Nephron (organoid): ENCODE measurements around the gene CLCNKA.

Source experiments
- H3K27ac Mint-ChIP-seq, 3 experiments: 2 replicates each; pipeline ENCODE4 v1.8.0; 2020; ENCODE audit warnings: mixed read lengths in 3 of 3, mild to moderate bottlenecking in 2 of 3, moderate library complexity in 1 of 3
- H3K27me3 Mint-ChIP-seq: 2 replicates; pipeline ENCODE4 v1.8.0; 2021; ENCODE audit warnings: low read depth, mild to moderate bottlenecking, moderate library complexity, mixed read lengths
- H3K36me3 Mint-ChIP-seq: 2 replicates; pipeline ENCODE4 v1.8.0; 2020; ENCODE audit warnings: low read depth, mixed read lengths
- H3K4me1 Mint-ChIP-seq: 2 replicates; pipeline ENCODE4 v1.8.0; 2020; ENCODE audit warnings: mixed read lengths
- H3K4me3 Mint-ChIP-seq, 3 experiments: 2 replicates each; pipeline ENCODE4 v1.8.0; 2020; ENCODE audit warnings: mild to moderate bottlenecking in 3 of 3, mixed read lengths in 3 of 3, moderate library complexity in 2 of 3
- H3K9me3 Mint-ChIP-seq: 2 replicates; pipeline ENCODE4 v1.8.0; 2020; ENCODE audit warnings: mixed read lengths
- TF ChIP-seq, protein P1 (sequence below), 3 experiments: fragments of 200-600 bp; sonication (generic); IDR thresholded peaks; one replicate each; pipeline ENCODE4 v1.5.0; 2021; ENCODE audit warnings: antibody characterized with exemption in 3 of 3; ENCODE audit not compliant: unreplicated experiment in 3 of 3

The CLCNKA gene

DNA sequence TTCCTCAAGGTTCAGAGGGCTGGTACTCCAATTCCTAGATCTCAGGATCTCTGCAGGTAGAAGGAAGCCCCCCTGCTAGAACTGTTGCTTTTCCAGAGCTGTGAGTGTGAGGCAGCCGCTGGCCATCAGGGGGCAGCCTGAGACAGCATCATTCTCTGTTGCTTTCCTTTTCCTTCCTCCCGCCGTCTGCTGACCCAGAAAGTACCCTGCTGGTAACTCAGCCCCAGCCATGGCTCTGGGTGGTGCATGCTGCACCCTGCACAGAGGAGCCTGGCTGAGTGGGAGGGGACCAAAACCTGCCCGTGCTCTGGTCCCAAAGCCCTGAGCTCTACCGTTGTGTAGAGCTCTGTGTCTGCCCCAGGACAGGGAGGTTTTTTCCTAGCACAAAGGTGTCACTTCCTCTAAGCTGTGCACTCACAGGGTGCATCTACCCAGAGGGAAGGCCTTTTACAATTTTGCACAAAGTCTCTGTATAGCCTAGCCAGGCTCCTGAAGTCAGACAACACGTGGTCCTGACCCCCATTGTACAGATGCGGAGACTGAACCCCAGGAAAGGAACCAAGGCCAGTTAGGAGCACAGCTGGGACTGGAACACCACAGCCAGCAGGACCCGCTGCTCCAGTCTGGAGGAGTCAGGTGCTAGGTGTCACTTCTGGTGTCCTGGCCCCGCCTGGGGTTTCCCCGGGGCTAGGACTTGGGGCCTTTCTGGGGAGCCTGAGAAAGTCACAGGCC is 57.3 kb downstream of the CLCNKA start:
- H3K27me3 Mint-ChIP-seq: peaks cover 18% of the 10 kb centered on the region
- TF ChIP-seq, protein P1, sequence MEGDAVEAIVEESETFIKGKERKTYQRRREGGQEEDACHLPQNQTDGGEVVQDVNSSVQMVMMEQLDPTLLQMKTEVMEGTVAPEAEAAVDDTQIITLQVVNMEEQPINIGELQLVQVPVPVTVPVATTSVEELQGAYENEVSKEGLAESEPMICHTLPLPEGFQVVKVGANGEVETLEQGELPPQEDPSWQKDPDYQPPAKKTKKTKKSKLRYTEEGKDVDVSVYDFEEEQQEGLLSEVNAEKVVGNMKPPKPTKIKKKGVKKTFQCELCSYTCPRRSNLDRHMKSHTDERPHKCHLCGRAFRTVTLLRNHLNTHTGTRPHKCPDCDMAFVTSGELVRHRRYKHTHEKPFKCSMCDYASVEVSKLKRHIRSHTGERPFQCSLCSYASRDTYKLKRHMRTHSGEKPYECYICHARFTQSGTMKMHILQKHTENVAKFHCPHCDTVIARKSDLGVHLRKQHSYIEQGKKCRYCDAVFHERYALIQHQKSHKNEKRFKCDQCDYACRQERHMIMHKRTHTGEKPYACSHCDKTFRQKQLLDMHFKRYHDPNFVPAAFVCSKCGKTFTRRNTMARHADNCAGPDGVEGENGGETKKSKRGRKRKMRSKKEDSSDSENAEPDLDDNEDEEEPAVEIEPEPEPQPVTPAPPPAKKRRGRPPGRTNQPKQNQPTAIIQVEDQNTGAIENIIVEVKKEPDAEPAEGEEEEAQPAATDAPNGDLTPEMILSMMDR (IDR thresholded peaks at IDR 0.05; ENCODE audit: unreplicated experiment in 3 of 3): peak; percentile 87 to 94 (median 88)
- H3K9me3 Mint-ChIP-seq: peaks cover 3% of the 10 kb centered on the region
- no peaks in the 10 kb centered on the region for H3K36me3 Mint-ChIP-seq
- peaks cover 24% of the 10 kb centered on the region for H3K4me1 Mint-ChIP-seq
- H3K4me3 Mint-ChIP-seq: no peak overlapping the region
- H3K27ac Mint-ChIP-seq: peak overlapping the region in 2 of 3 experiments; percentile 65 to 74

DNA sequence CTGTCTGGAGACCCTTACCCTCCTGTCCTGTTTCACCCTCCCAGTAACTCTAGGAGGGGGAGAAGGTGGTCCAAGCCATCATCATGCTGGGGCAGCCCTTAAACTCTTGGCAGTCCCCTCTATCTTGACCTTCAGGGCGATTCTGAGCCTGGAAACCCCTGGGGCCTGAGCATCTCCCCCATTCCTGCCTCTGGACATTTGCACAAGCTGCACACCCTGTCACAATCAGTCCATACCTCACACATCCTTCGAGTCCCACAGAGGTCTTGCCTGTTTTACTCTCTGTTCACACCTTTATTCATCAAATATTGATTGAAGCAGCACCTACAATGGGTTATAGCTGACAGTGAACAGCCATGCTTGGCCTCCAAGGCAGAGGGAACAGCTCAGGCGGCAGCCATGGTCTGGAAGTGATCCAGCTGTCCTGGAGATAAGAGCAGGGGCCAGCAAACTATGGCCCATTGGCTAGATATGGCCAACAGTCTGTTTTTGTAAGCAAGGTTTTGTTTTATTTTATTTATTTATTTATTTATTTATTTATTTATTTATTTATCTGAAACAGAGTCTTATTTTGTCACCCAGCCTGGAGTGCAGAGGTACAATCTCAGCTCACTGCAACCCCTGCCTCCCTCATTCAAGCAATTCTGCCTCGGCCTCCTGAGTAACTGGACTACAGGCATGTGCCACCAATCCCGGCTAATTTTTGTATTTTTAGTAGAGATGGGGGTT is 58.8 kb downstream of the CLCNKA start:
- Mint-ChIP-seq H3K4me1 (peaks cover 18% of the 10 kb centered on the region), H3K9me3 (no peaks in the 10 kb centered on the region), H3K27ac (no peak overlapping the region), H3K27me3 (peaks cover 11% of the 10 kb centered on the region), H3K4me3 (no peak overlapping the region), H3K36me3 (no peaks in the 10 kb centered on the region)
- TF ChIP-seq, protein P1 (IDR thresholded peaks at IDR 0.05; ENCODE audit: unreplicated experiment in 3 of 3): no peak

DNA sequence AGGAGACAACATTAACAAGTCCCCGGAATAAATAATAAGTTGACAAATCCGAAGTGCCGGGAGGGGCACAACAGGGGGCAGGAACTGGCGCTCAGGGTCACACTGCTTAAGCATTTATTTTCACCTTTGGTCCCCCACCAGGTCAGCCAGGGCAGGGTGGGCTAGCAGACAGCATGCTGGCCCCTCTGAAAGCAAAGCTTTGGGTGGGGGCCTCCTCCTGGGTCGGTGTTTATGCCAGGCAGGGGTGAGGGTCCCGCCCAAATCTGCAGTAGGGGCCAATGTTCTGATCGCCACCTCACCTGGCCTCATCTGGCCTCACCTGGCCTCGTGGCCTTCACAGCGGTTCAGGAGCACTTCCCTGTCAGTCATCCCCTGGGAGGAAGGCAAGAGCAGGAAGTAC is 59.8 kb downstream of the CLCNKA start:
- H3K9me3 Mint-ChIP-seq: no peaks in the 10 kb centered on the region
- H3K4me1 Mint-ChIP-seq: peaks cover 17% of the 10 kb centered on the region
- H3K27ac Mint-ChIP-seq: no peak overlapping the region
- TF ChIP-seq, protein P1 (IDR thresholded peaks at IDR 0.05; ENCODE audit: unreplicated experiment in 3 of 3): no peak
- peaks cover 11% of the 10 kb centered on the region for H3K27me3 Mint-ChIP-seq
- H3K4me3 Mint-ChIP-seq: no peak overlapping the region
- no peaks in the 10 kb centered on the region for H3K36me3 Mint-ChIP-seq

DNA sequence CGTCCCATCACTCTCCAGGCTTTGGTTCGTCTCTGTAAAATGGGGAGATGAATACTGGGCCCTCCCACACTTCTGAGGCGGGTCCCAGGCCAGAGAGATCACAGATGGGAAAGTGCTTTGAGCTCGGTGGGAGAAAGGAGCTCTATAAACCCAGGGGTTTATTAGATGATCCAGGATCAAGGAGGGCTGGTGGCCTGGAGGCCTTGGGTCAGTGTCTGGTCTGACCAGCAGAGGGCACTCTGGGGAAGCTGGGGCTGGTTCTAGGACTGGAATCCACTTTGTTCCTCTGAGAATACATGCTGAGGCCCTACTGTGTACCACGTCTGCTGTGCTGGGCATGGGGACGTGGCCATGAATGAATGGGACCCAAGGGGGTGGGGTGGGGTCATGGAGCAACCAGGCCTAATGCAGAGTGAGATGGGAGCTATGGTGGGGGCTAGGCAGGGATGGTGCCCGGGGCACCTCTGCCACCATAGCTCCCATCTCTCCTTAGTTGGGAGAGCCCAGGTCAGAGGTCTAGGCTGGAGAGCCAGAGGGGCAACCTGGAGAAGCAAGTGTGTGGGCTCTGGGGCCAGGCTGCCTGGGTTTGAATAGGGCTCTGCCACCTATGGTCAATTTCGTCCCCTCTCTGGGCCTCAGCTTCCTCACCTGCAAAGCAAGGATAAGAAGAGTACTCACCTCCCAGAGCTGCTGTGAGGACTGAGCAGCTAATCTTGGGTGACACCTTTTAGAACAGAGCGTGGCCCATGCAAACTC is 60.6 kb downstream of the CLCNKA start:
- no peak overlapping the region for H3K4me3 Mint-ChIP-seq
- TF ChIP-seq, protein P1 (IDR thresholded peaks at IDR 0.05; ENCODE audit: unreplicated experiment in 3 of 3): peak; percentile 63 to 78 (median 71)
- H3K27ac Mint-ChIP-seq: peak overlapping the region in 1 of 3 experiments; percentile 23
- H3K36me3 Mint-ChIP-seq: no peaks in the 10 kb centered on the region
- peaks cover 9% of the 10 kb centered on the region for H3K4me1 Mint-ChIP-seq
- H3K9me3 Mint-ChIP-seq: no peaks in the 10 kb centered on the region
- peaks cover 11% of the 10 kb centered on the region for H3K27me3 Mint-ChIP-seq

DNA sequence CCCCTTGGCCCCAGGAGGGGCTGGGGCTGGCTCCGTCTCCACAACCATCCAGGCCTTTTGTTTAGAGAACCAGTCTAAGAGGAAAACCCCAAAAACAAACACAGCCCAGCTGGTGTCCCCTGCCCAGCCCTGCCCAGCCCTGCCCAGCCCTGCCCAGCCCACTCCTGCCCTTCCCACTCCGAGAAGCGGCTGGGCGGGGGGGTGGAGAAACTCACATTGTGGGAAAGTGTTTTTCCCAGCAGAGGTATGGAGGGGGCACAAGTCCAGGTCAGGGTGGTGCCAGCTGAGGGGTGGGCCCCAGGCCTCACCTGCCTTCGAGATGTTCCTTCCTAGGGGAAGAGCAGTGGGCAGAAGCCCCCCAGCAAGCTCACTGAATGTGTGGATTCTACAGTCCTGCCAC is 61.6 kb downstream of the CLCNKA start:
- TF ChIP-seq, protein P1 (IDR thresholded peaks at IDR 0.05; ENCODE audit: unreplicated experiment in 3 of 3): no peak
- Mint-ChIP-seq H3K4me1 (peaks cover 6% of the 10 kb centered on the region), H3K4me3 (no peak overlapping the region), H3K9me3 (no peaks in the 10 kb centered on the region), H3K27me3 (peaks cover 7% of the 10 kb centered on the region), H3K36me3 (no peaks in the 10 kb centered on the region), H3K27ac (no peak overlapping the region)
